NCI-H526 treated with DMSO at 0.1 percent for 48 hours (cell line): ENCODE data around the gene TTF1.

Source experiments
- DNase-seq: peaks from one replicate; lab custom pipeline; 2025; lab: John Stamatoyannopoulos, UW

Gene TTF1

DNA sequence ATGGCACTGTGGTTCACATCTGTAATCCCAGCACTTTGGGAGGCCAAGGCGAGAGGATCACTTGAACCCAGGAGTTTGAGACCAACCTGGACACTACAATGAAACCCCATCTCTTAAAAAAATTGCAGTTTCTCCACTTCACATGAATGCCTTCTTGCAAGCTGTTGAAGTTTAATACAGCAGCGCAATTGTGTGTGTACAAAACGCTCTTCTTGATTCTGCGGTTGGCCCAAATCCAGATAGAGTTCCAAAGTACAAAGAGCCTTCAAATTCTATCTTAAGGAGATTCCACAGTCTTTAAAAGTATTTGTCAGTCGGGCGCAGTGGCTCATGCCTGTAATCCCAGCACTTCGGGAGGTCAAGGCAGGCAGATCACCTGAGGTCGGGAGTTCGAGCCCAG, 42.6 kb downstream of the TTF1 start:
- no peak for DNase-seq

- no peak for DNase-seq
These were observed 48.9 kb downstream of the TTF1 start for GRCh38 chr9:132357764-132358163.

GRCh38 chr9:132356324-132356924, 50.2 kb downstream of the TTF1 start:
- no peak for DNase-seq

DNA sequence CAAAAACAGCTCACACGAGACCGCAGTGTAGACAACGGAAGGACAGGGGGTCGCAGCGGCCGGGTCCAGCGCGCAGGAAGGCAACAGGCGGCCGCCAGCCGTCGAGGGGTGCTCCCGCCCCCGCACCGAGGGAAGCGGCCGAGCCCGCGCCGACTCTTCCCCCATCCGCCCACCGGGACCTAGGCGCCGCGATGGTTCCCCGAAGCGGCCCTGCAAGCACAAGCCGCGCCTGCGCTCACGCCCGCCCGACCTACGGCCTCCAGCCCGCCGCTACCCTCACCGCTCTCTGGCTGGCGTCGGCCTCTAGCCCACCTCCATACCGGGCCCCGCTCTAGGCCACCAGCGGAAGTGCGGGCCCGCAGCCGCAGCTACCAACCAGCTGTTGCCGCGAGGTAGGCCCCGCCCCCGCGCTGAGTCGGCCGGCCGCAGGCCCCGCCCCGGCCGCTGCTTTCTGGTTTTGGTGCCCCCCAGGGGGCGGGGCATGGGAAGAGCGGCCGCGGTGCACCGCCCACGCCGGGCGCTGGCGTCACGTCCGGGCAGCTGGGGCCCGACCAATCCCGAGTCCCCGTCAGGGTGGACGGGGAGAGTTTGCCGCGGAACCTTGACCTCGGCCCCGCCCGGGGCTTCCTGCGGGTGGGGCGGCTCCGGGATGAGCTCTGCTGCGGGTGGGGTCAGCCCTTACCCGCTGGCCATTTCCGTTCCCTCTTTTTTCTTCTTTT, 51.8 kb downstream of the TTF1 start, which contains the start of gene SETX:
Gene SETX (minus strand): TSS at position 350 of the 719 bp plus-strand sequence. CDS start 5,558 bp downstream, outside the sequence.
- peak; percentile 85 for DNase-seq

DNA sequence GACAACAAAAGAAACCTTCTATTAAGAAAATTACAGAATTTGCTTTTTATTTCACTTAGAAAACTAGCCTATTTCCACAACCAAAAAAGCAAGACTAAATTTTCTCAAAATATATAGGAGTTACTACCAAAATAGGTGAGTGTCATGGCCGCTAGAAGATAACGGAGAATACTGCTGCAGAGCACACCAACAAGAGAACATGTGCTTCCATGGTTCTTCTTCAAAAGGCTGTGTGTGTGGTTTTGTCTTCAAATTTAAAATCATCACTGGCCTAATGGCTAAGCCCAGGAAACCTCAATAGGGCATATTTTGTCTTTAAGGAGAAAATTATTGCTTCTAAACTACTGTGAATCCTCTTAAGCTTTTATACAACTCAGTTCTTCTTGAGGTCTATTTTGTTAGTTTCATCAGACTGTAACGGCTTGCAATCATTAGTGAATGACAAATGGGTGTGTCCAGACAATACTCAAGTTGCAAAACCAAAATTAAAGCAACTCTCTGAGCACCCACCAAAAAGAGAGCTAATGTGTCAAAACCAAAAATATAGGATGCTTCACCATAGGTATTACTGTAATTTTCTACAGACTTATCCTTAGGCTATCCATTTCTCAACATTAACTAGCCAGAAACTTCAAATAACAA, 55.1 kb downstream of the TTF1 start:
- DNase-seq: no peak

DNA sequence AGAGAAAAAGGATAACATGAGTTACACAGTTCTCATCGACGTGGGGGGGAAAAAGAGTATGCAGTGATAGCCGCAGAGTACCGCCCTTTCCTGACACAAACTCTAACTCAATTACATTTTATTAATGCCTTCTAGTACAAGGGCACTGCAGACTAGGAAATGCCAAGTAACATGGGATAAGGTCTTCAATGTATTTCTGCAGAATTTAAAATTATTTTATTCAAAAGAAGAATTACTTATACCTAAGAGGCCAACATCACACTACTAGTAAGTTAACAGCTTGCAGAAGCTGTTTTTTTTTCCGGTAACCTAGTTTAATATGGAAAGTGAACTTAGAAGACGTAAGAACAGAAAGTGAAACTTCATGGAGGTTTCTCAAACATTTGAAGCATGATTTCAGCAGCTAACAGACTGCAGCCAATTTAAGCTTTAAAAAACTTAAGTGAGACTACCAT, 55.8 kb downstream of the TTF1 start:
- no peak for DNase-seq

DNA sequence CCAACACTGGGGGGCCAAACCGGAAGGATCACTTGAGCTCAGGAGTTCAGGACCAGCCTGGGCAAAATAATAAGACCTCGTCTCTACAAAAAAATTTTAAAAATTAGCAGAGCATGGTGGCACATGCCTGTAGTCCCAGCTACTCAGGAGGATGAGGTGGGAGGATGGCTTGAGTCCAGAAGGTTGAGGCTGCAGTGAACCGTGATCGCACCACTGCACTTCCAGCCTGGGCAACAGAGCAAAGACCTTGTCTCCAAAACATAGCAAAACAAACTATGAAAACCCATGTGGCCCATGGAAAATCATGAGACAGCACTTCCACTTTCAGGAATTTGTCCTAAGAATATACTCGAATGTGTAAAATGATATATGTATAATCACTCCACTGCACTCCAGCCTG, 58.0 kb downstream of the TTF1 start:
- DNase-seq: no peak

DNA sequence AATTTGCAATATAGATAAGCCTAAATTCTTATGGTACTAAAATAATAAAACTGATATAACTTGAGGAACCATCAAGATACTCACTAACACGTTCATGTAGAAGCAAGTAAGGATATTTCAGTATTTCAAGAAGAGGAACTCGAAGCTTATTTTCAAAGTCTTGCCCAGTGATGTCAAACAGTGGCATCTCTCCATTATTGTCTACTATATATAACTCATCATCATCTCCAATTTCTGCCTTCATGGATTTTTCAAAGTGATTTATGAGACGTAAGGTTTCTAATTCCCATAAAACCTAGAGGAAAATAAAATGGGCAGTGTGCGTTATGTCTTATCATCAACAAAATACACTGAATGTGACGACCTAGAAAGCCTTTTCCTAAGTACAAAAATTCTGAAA, 60.5 kb downstream of the TTF1 start:
- DNase-seq: no peak

DNA sequence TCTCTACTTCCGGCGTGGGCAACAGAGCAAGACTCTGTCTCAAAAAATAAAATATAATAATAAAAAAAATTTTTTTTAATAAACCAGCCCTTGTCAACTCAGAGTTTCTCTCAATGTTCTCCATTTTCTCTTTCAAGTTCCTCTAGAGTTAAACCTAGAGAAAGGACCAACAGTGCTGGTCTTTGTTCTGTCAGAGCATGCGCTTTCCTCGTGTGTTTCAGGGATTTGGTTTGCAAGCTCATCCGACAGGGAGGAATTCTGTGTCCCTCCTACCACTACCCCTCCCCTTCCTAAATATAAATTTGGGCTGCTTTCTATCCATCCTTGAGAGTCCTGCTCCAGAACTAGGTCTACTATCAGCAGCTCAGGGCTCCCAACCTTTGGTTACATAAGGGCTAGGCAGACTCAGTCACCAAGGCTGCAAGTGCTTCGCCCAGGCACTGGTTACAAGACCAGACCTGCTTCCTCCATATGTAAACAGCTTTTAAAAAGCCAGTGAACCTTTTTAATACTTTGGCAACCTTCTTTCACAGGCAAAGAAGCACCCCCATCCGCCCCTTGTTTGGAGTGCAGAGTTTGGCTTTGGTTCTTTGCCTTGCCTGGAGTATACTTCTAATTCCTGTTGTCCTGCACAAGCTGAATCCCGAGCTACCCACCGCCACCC, 65.3 kb downstream of the TTF1 start:
- no peak for DNase-seq

- no peak for DNase-seq
These were observed 72.3 kb downstream of the TTF1 start for GRCh38 chr9:132334364-132334763.

- DNase-seq: no peak
These were observed 73.1 kb downstream of the TTF1 start for GRCh38 chr9:132333556-132333955.

DNA sequence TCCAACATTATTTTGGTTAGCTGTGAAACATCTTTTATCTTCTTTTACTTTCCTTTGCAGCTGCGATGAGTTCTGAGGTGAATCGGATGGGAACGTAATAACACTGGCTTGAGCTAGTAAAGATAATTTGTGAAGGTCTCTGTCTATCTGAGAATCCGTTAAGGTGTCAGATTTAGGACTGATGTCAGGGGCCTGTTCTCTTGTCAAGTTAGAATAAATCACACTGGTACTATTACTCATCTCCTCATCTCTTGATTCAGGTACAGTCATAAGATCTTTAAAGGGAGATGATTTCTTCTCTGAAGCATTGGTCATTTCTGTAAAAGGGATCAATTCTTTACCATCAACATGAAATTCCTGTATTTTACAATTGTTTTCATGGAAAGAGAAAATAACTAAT, 78.1 kb downstream of the TTF1 start:
- DNase-seq: no peak

DNA sequence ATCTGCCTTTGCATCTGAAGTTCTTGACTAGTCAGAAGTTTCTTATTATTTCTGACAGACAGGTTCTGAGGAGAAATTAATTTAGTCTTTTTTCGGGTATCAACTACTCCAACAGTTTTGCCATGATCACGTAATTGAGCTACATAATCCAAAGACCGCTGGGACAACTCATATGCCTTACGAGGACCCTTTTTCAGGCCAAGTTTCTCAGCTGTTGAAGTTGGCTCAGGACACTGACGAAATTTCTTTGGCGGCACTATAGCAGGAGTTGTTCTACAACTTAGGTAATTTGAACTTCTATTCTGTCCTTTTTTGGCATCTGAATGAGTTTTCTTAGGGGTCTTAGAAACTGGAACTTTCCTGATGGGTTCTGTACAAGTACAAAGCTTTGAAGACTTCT, 79.1 kb downstream of the TTF1 start:
- no peak for DNase-seq
